ENCODE data around the gene ISM2.

The ISM2 gene

GRCh38 chr14:77475432-77476115, 23.0 kb downstream of the ISM2 start:
- DNase-seq (ENCODE audit: insufficient read length, low spot score), result no peak
- no peak for FAIRE-seq
- TF ChIP-seq POU2F2 (IDR thresholded peaks at IDR 0.05; ENCODE audit: low read depth, low read length) (no peak), POLR2A (IDR thresholded peaks at IDR 0.05; ENCODE audit: low read depth, low read length) (no peak), SPI1 (IDR thresholded peaks at IDR 0.05; ENCODE audit: low read depth, low read length) (no peak), POLR2AphosphoS5 (IDR thresholded peaks at IDR 0.05; ENCODE audit: low read depth, low read length) (no peak), PAX5 (IDR thresholded peaks at IDR 0.05; ENCODE audit: insufficient read depth, low read length, severe bottlenecking) (no peak), TAF1 (IDR thresholded peaks at IDR 0.05; ENCODE audit: low read depth, low read length) (no peak)

GRCh38 chr14:77474479-77475177, 24.0 kb downstream of the ISM2 start:
- TF ChIP-seq TAF1 (IDR thresholded peaks at IDR 0.05; ENCODE audit: low read depth, low read length) (no peak), POLR2AphosphoS5 (IDR thresholded peaks at IDR 0.05; ENCODE audit: low read depth, low read length) (no peak), SPI1 (IDR thresholded peaks at IDR 0.05; ENCODE audit: low read depth, low read length) (no peak), PAX5 (IDR thresholded peaks at IDR 0.05; ENCODE audit: insufficient read depth, low read length, severe bottlenecking) (no peak), POLR2A (IDR thresholded peaks at IDR 0.05; ENCODE audit: low read depth, low read length) (no peak), POU2F2 (IDR thresholded peaks at IDR 0.05; ENCODE audit: low read depth, low read length) (no peak)
- FAIRE-seq, result no peak

GRCh38 chr14:77473921-77474320, 24.7 kb downstream of the ISM2 start:
- DNase-seq (ENCODE audit: insufficient read length, low spot score) (no peak), FAIRE-seq (no peak)
- TF ChIP-seq SPI1 (IDR thresholded peaks at IDR 0.05; ENCODE audit: low read depth, low read length) (no peak), TAF1 (IDR thresholded peaks at IDR 0.05; ENCODE audit: low read depth, low read length) (no peak), PAX5 (IDR thresholded peaks at IDR 0.05; ENCODE audit: insufficient read depth, low read length, severe bottlenecking) (no peak), POLR2A (IDR thresholded peaks at IDR 0.05; ENCODE audit: low read depth, low read length) (no peak), POLR2AphosphoS5 (IDR thresholded peaks at IDR 0.05; ENCODE audit: low read depth, low read length) (no peak), POU2F2 (IDR thresholded peaks at IDR 0.05; ENCODE audit: low read depth, low read length) (no peak)

More at GRCh38 chr14:77474479-77475177, 24.0 kb downstream of the ISM2 start:
- DNase-seq (ENCODE audit: insufficient read length, low spot score), result no peak

GRCh38 chr14:77470224-77470870, 28.3 kb downstream of the ISM2 start:
- DNase-seq (ENCODE audit: insufficient read length, low spot score) (no peak), FAIRE-seq (no peak)
- TF ChIP-seq PAX5 (IDR thresholded peaks at IDR 0.05; ENCODE audit: insufficient read depth, low read length, severe bottlenecking) (no peak), SPI1 (IDR thresholded peaks at IDR 0.05; ENCODE audit: low read depth, low read length) (no peak), TAF1 (IDR thresholded peaks at IDR 0.05; ENCODE audit: low read depth, low read length) (no peak), POU2F2 (IDR thresholded peaks at IDR 0.05; ENCODE audit: low read depth, low read length) (no peak), POLR2A (IDR thresholded peaks at IDR 0.05; ENCODE audit: low read depth, low read length) (no peak), POLR2AphosphoS5 (IDR thresholded peaks at IDR 0.05; ENCODE audit: low read depth, low read length) (no peak)

GRCh38 chr14:77469539-77469938, 29.1 kb downstream of the ISM2 start:
- TF ChIP-seq SPI1 (IDR thresholded peaks at IDR 0.05; ENCODE audit: low read depth, low read length) (no peak), POU2F2 (IDR thresholded peaks at IDR 0.05; ENCODE audit: low read depth, low read length) (no peak), POLR2AphosphoS5 (IDR thresholded peaks at IDR 0.05; ENCODE audit: low read depth, low read length) (no peak), POLR2A (IDR thresholded peaks at IDR 0.05; ENCODE audit: low read depth, low read length) (peak; percentile 27; the same call in 1 of the 2 replicates), TAF1 (IDR thresholded peaks at IDR 0.05; ENCODE audit: low read depth, low read length) (no peak)
- FAIRE-seq (no peak), DNase-seq (ENCODE audit: insufficient read length, low spot score) (no peak)

GRCh38 chr14:77469067-77469505, 29.5 kb downstream of the ISM2 start:
- FAIRE-seq (no peak), DNase-seq (ENCODE audit: insufficient read length, low spot score) (no peak)
- TF ChIP-seq POLR2A (IDR thresholded peaks at IDR 0.05; ENCODE audit: low read depth, low read length), result no peak
- no peak for TF ChIP-seq POU2F2 (IDR thresholded peaks at IDR 0.05; ENCODE audit: low read depth, low read length)
- TF ChIP-seq SPI1 (IDR thresholded peaks at IDR 0.05; ENCODE audit: low read depth, low read length), result no peak
- TF ChIP-seq POLR2AphosphoS5 (IDR thresholded peaks at IDR 0.05; ENCODE audit: low read depth, low read length), result no peak
- no peak for TF ChIP-seq PAX5 (IDR thresholded peaks at IDR 0.05; ENCODE audit: insufficient read depth, low read length, severe bottlenecking)
- no peak for TF ChIP-seq TAF1 (IDR thresholded peaks at IDR 0.05; ENCODE audit: low read depth, low read length)

- TF ChIP-seq POLR2A (IDR thresholded peaks at IDR 0.05; ENCODE audit: low read depth, low read length) (no peak), SPI1 (IDR thresholded peaks at IDR 0.05; ENCODE audit: low read depth, low read length) (no peak), POU2F2 (IDR thresholded peaks at IDR 0.05; ENCODE audit: low read depth, low read length) (no peak), TAF1 (IDR thresholded peaks at IDR 0.05; ENCODE audit: low read depth, low read length) (no peak)
- DNase-seq (ENCODE audit: insufficient read length, low spot score) (no peak), FAIRE-seq (no peak)
Measured at GRCh38 chr14:77467801-77468200, 30.8 kb downstream of the ISM2 start.

- DNase-seq (ENCODE audit: insufficient read length, low spot score), result no peak
- FAIRE-seq, result peak; percentile 47
- TF ChIP-seq POLR2AphosphoS5 (IDR thresholded peaks at IDR 0.05; ENCODE audit: low read depth, low read length) (no peak), POLR2A (IDR thresholded peaks at IDR 0.05; ENCODE audit: low read depth, low read length) (no peak), SPI1 (IDR thresholded peaks at IDR 0.05; ENCODE audit: low read depth, low read length) (no peak), TAF1 (IDR thresholded peaks at IDR 0.05; ENCODE audit: low read depth, low read length) (no peak), PAX5 (IDR thresholded peaks at IDR 0.05; ENCODE audit: insufficient read depth, low read length, severe bottlenecking) (no peak), POU2F2 (IDR thresholded peaks at IDR 0.05; ENCODE audit: low read depth, low read length) (no peak)
Measured at GRCh38 chr14:77459072-77459723, 39.4 kb downstream of the ISM2 start.
